Thyroid gland (tissue), 4 donors: Measurements from ENCODE around the gene SLC25A17. TPM values are rescaled to one million over a fixed set of nuclear protein-coding genes. Genes with fewer than 3 reads are reported as not detected.
"Not testable (repeated sequence)": the region's sequence is repeated elsewhere in the genome, so short reads cannot be mapped to it uniquely, and the experiment has no call there.

ENCODE experiments used
- DNase-seq, 2 donors: peaks; one replicate each; pipeline ENCODE4 v3.0.0-alpha.2; 2019
- H3K27ac ChIP-seq, 3 donors: fragments of 200-600 bp; sonication (generic); 1 replicate in 2 of 3; 2 replicates in 1 of 3; pipeline ENCODE4 v1.5.1; 2016 to 2019; ENCODE audit warnings: mild to moderate bottlenecking in 1 of 3, moderate library complexity in 1 of 3
- H3K27me3 ChIP-seq: fragments of 200-600 bp; sonication (generic); one replicate; pipeline ENCODE4 v1.5.1; 2019
- H3K36me3 ChIP-seq, 2 donors: fragments of 200-600 bp; sonication (generic); one replicate each; pipeline ENCODE4 v1.5.1; 2016 to 2019
- H3K4me1 ChIP-seq, 2 donors: fragments of 200-600 bp; sonication (generic); one replicate each; pipeline ENCODE4 v1.5.1; 2017 to 2019
- H3K4me3 ChIP-seq, 3 donors: fragments of 200-600 bp; sonication (generic); replicated peaks in 1 of 3; 1 replicate in 2 of 3; 2 replicates in 1 of 3; pipeline ENCODE4 v1.5.1; 2016; ENCODE audit warnings: mild to moderate bottlenecking in 1 of 3
- H3K9me3 ChIP-seq: fragments of 200-600 bp; sonication (generic); one replicate; pipeline ENCODE4 v1.5.1; 2017
- POLR2A ChIP-seq, 2 donors: fragments of 450-650 bp; IDR thresholded peaks; one replicate each; pipeline ENCODE4 v1.6.1; 2017; ENCODE audit warnings: antibody characterized with exemption in 2 of 2, mild to moderate bottlenecking in 2 of 2, moderate library complexity in 1 of 2
- WGBS, 2 donors: methylation state at CpG; one replicate each; pipeline ENCODE4 v1.1.5; 2017; 5-methylcytosine and 5-hydroxymethylcytosine counted together
- intact Hi-C: fragments of 100-400 bp; cut with DNase I; formaldehyde crosslinking; loops from one replicate; pipeline ENCODE4 v1.15.1; 2023
- total RNA-seq, 4 donors: library from RNA; depleted of rRNA; stranded (reverse); fragments of >200 nt; gene quantifications; one replicate each; pipeline ENCODE4 v1.2.3, GENCODE V29; 2016
- TF ChIP-seq, protein P1 (sequence below), 6 experiments: fragments of 200-600 bp in 3 of 6; fragments of 450-650 bp in 3 of 6; sonication (generic) in 3 of 6; IDR thresholded peaks; one replicate each; pipeline ENCODE4 v1.5.1; 2016 to 2019; ENCODE audit warnings: antibody characterized with exemption in 6 of 6, mild to moderate bottlenecking in 2 of 6, inconsistent platforms in 1 of 6, moderate library complexity in 1 of 6

SLC25A17 gene
- total RNA-seq, 4 donors from 2014 or later, result 15.5 to 25.0 (median 20.9) TPM

DNA sequence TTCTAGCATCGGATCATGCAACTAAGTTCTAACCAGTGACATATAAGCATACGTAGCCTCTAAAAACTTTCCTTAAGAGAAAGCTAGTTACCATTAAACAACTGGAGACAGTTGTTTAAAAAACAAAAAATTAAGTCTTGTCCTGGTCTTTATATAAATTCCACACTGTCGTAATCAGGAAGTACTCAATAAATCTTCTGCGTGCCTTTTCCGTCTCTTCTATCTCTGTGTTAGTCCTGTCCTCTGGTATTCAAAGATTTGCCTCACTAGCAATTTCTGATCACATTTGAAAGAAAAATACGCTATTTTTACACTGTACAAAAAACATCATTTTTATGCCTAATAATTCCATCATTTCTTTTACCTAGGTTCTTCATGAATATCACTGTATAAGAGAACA is 10.0 kb upstream of the SLC25A17 start:
- Histone ChIP-seq H3K36me3 (peaks cover 44 to 59% of the 10 kb centered on the region in 2 donors), H3K4me1 (peaks cover 0 to 5% of the 10 kb centered on the region in 2 donors), H3K27ac (no peak overlapping the region), H3K27me3 (no peaks in the 10 kb centered on the region), H3K4me3 (no peak overlapping the region), H3K9me3 (no peaks in the 10 kb centered on the region)
- WGBS, 2 donors, result 93% methylated on average over 6 of the region's 6 CpGs
- intact Hi-C loops, result no loop called here
- TF ChIP-seq, protein P1, sequence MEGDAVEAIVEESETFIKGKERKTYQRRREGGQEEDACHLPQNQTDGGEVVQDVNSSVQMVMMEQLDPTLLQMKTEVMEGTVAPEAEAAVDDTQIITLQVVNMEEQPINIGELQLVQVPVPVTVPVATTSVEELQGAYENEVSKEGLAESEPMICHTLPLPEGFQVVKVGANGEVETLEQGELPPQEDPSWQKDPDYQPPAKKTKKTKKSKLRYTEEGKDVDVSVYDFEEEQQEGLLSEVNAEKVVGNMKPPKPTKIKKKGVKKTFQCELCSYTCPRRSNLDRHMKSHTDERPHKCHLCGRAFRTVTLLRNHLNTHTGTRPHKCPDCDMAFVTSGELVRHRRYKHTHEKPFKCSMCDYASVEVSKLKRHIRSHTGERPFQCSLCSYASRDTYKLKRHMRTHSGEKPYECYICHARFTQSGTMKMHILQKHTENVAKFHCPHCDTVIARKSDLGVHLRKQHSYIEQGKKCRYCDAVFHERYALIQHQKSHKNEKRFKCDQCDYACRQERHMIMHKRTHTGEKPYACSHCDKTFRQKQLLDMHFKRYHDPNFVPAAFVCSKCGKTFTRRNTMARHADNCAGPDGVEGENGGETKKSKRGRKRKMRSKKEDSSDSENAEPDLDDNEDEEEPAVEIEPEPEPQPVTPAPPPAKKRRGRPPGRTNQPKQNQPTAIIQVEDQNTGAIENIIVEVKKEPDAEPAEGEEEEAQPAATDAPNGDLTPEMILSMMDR (IDR thresholded peaks at IDR 0.05), result no peak
- no peak for TF ChIP-seq POLR2A (IDR thresholded peaks at IDR 0.05)
- DNase-seq, result no peak

GRCh38 chr22:40826984-40827741 is 8.0 kb upstream of the SLC25A17 start:
- no peaks in the 10 kb centered on the region for H3K9me3 ChIP-seq
- peak; percentile 55 to 67 for DNase-seq
- H3K27ac ChIP-seq, result no peak overlapping the region
- H3K4me1 ChIP-seq, result peaks cover 0 to 5% of the 10 kb centered on the region in 2 donors
- 71 to 75% methylated on average over 7 of the region's 7 CpGs for WGBS, 2 donors
- no peak overlapping the region for H3K4me3 ChIP-seq
- intact Hi-C loops, result no loop called here
- peaks cover 33 to 47% of the 10 kb centered on the region in 2 donors for H3K36me3 ChIP-seq
- H3K27me3 ChIP-seq, result no peaks in the 10 kb centered on the region
- TF ChIP-seq POLR2A (IDR thresholded peaks at IDR 0.05), result no peak
- TF ChIP-seq, protein P1 (IDR thresholded peaks at IDR 0.05), result no peak

DNA sequence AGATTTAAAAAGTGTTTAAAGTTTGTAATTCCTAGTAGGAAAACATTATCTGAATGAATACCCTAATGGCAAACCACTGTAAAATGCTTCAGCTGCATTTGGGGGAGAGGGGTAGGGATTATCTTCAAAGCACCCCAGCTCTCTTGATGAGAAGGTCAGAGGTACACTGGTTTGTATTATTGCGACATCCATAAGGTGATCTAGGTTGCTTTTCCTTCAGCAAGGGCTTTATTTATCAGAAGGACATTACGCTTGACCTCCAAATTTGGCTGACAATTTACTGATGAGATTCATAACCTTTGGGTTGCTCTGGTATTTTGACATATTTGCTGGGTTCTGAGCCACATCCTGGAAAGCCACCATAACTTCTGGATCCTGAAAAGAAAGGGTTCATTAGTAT is 7.1 kb upstream of the SLC25A17 start:
- WGBS, 2 donors, result 96 to 100% methylated on average over 2 of the region's 2 CpGs
- H3K4me1 ChIP-seq, H3K9me3 ChIP-seq, H3K27me3 ChIP-seq, DNase-seq, H3K4me3 ChIP-seq, intact Hi-C loops, H3K27ac ChIP-seq: not testable (repeated sequence)
- peaks cover 28 to 40% of the 10 kb centered on the region in 2 donors for H3K36me3 ChIP-seq

DNA sequence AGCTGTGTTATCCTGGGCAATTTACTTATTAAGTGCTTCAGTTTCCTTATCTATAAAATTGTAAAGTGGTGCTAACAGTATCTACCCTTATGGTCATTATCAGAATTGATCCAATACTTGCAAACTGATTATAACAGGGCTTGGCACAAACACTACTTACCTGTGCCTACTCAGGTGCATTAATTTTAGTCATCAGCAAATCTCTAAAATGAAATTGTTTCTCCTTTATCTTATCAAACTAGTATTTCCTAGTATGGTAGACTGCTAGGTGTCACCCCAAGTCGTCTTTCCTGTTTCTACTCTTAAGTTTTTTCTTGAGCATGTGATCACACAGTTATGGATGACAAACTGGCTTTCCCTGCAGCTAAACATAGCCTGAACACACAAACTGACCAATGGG is 4.3 kb upstream of the SLC25A17 start:
- Histone ChIP-seq H3K4me3 (no peak overlapping the region), H3K27ac (no peak overlapping the region), H3K36me3 (peaks cover 0 to 14% of the 10 kb centered on the region in 2 donors), H3K4me1 (peaks cover 8 to 13% of the 10 kb centered on the region in 2 donors), H3K27me3 (no peaks in the 10 kb centered on the region), H3K9me3 (no peaks in the 10 kb centered on the region)
- intact Hi-C loops, result no loop called here
- 77 to 90% methylated on average over 1 of the region's 1 CpG for WGBS, 2 donors
- no peak for DNase-seq
- no peak for TF ChIP-seq POLR2A (IDR thresholded peaks at IDR 0.05)
- TF ChIP-seq, protein P1 (IDR thresholded peaks at IDR 0.05), result no peak

DNA sequence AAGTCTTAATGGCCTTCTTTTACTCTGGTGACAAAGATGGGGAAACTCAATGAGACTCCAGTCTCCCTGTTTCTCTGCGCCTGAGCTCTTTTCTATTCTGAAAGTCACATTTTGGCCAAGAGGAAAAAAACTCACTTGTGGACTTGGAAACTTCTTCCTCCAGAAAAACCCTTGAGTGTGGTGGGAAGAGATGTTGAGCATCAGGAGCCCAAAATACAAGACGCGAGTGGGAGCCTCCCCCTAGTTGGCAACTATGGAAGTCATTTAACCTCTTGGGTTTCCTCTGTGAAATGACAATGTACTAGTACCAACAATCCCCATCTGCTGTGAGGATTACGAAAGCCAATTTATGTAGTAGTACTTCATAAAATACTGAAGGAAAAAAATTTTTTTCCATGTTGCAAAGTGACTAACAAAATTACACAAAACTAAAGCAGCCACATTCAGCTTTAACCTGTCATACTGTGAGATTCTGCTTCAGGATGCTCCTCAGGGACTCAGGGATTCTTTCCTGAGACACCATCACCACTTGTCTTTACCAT is 524 bp upstream of the SLC25A17 start:
- H3K27me3 ChIP-seq, result no peaks in the 10 kb centered on the region
- WGBS, 2 donors, result 13 to 16% methylated on average over 4 of the region's 4 CpGs
- H3K27ac ChIP-seq, result peak overlapping the region; percentile 35 to 54 (median 41)
- H3K4me1 ChIP-seq, result peaks cover 17 to 19% of the 10 kb centered on the region in 2 donors
- no peaks in the 10 kb centered on the region for H3K9me3 ChIP-seq
- peaks cover 0 to 7% of the 10 kb centered on the region in 2 donors for H3K36me3 ChIP-seq
- no peak for DNase-seq
- intact Hi-C loops, result no loop called here
- TF ChIP-seq POLR2A (IDR thresholded peaks at IDR 0.05), result no peak
- peak overlapping the region in 2 of 3 donors; percentile 56 to 82 for H3K4me3 ChIP-seq

GRCh38 chr22:40818192-40818746 is 877 bp downstream of the SLC25A17 start:
- TF ChIP-seq, protein P1 (IDR thresholded peaks at IDR 0.05), result no peak
- no peak for TF ChIP-seq POLR2A (IDR thresholded peaks at IDR 0.05)
- peaks cover 17 to 19% of the 10 kb centered on the region in 2 donors for H3K4me1 ChIP-seq
- no peaks in the 10 kb centered on the region for H3K27me3 ChIP-seq
- peak overlapping the region; percentile 69 to 100 (median 82) for H3K4me3 ChIP-seq
- H3K27ac ChIP-seq, result no peak overlapping the region
- intact Hi-C loops, result no loop called here
- peaks cover 0 to 2% of the 10 kb centered on the region in 2 donors for H3K36me3 ChIP-seq
- 36 to 50% methylated on average over 14 of the region's 14 CpGs for WGBS, 2 donors
- H3K9me3 ChIP-seq, result no peaks in the 10 kb centered on the region
- no peak for DNase-seq
